SU-DHL-6 (cell line): ENCODE measurements around the gene TMEM182.

Source experiments
- CTCF ChIP-seq: fragments of 200-600 bp; sonication (generic); IDR thresholded peaks from one replicate; pipeline ENCODE4 v1.5.1; 2017; ENCODE audit warnings: antibody characterized with exemption, mild to moderate bottlenecking, low read length, moderate library complexity; ENCODE audit not compliant: insufficient read depth, poor library complexity, severe bottlenecking
- EZH2phosphoT487 ChIP-seq: fragments of 200-600 bp; sonication (generic), shearing (Covaris generic); conservative IDR thresholded peaks from 2 replicates; pipeline ENCODE4 v1.6.1; 2018; ENCODE audit warnings: mild to moderate bottlenecking, antibody characterized with exemption, low read length, moderate library complexity, mixed read lengths

- TF ChIP-seq CTCF (no peak), EZH2phosphoT487 (no peak)
Measured at GRCh38 chr2:102718387-102719316, 43.2 kb upstream of the TMEM182 start.
